NCI-H748 treated with DMSO at 0.1 percent for 48 hours (cell line): Measurements from ENCODE around the gene CMSS1.

Source experiments
- DNase-seq: peaks from one replicate; lab custom pipeline; 2025; lab: John Stamatoyannopoulos, UW

CMSS1 gene

DNA sequence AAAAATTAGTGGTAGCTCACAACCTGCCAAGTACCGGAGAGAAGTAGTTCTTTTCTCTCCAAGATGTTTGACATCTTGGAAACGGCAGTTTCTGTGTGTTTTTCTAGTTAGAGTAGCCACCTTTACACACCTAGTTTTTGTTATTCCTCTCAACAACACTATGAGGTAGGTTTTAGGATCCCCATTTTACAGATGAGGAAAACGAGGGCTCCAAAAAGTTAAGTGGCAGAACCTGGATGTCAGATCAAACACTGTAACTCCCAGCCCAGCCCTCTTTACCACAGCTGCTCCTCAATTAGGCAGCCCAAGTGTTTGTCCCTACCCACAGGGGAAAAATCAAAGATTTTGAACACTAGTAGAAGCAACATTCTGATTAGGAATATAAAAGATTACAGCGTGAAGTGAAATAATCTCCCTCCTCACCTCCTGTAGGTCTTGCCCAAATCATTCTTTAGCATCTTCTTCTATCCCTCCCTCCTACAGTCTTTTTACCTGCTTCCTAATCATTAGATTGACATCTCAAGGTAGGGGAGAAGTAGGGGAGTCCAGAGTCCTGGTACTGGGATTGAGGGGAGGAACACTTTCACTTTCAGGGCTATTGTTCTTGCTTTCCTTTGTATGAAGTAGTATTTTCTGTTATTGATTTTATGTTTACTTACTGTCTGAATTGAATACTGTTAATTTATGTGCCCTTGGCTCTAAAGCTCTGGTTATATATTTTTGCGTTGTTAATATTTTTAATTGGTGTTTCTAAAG is 142.6 kb downstream of the CMSS1 start:
- no peak for DNase-seq

DNA sequence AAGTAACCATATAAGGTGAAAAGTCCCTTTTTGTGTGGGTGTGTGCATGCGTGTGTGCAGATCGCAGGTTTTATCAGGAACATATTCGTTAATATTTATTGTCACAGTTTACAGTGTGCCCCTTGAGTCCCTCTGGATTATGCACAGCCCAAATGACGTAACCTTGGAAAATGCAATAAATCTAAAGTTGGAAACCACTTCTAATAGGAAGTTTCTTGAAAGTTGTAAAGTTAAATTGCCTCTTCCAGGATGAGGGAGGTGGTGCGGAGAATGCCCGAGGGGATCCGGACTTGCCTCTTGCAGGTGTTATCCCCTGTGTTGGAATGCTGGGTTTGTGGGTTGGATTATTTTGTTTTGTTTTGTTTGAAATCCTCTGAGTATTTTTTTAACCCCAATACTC is 143.3 kb downstream of the CMSS1 start:
- no peak for DNase-seq

DNA sequence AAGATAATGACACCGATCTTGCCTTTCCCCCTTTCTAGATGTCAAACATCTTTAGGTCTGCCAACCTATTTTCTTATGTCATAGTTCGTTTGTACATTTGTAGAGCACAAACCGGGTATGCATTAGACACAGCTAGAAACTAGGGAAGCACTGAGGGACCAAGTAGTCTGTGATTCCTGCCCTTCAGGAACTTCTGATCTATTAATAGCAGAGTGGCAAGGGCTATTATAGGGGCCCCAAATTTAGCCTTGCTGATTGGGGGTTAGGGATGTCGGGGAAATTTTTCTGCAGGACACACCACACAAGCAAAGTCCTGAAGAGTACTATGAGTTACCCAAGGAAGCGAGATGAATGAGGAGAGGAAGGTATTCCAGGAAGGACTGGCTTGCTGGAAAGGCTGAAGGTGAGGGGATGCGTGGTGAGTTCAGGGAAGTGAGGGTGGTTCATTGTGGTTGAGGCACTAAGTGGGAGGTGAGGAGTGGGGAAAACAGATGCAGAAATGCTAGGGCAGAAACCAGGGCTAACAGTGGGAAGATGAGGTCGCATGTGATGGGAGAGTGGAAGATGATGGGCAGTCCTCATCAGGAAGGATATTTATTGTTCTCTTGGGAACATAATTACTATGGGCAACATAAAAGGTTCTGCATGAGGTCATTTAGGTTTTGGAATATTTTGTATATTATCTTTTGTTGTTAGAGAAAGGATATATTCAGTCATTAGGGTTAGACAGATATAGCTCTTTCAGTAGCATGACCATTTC is 144.3 kb downstream of the CMSS1 start:
- no peak for DNase-seq

DNA sequence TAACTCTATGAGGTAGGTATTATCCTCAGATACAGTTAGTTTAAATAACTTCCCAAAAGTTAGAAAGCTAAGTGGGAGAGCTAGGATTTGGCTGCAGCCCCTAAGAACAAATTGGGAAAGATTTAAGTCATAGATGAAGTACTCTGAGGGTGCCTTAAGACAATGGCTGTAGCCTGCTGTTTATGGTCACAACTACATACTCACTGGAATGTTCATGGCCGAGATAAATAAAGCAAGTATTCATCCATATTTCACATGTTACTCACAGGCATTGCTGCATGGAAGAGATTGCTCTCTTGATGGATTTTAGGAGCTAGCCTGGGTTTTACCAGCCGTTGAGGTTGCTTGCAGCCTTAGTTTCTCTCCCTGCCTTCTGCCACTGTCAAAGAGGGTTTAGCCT is 145.0 kb downstream of the CMSS1 start:
- DNase-seq: no peak

DNA sequence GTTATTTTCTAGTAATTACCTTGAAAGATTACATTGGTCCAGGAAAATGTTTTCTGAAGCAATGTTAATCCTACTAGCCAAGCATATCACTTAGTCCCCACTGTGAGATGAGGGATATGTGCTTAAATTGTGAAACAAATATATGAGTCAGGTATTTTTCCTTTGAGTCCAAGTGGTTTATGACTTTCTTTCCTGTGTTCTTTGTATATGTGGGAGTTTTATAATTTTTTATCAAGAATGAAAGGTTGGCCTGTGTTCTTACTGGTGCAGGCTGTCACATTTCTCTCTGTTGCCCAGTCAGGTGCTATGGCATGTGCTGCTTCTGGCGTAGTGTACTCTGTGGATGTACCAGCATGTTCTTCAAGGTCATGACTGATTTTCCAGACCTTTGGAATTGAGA is 147.4 kb downstream of the CMSS1 start:
- no peak for DNase-seq

DNA sequence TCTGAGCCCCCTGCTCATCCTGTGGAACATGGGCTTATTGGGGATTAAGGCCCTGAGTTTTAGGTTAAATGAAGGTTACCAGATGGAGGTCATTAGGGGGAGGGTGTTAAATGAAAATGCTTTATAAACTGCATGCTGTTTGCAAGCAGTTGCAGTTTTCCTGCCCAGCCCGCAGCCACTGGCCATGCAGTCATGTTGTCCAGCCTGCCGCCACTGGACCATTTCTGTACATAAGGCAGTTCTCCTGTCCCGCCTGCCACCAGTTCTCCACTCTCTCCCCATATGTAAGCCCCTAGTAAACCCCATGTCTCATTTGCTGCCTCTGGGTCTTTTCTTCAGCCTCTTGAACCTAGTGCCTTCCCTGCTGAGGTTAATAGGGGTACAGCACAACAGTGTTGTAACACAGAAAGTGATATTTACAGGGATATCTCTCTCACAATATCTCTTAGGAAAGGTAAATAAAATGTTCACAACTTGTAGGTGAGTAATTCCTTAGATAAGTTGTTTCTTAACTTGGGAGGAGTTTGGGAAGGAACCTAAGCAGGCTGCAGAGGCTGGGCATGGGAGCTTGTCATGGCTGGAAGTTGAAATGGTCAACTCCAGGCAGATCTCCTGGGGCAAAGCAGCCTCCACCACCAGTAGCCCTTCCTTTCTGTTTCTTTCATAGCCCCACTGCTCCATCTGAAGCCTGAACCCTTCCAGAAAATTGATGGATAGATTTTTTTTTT is 148.2 kb downstream of the CMSS1 start:
- DNase-seq: no peak

DNA sequence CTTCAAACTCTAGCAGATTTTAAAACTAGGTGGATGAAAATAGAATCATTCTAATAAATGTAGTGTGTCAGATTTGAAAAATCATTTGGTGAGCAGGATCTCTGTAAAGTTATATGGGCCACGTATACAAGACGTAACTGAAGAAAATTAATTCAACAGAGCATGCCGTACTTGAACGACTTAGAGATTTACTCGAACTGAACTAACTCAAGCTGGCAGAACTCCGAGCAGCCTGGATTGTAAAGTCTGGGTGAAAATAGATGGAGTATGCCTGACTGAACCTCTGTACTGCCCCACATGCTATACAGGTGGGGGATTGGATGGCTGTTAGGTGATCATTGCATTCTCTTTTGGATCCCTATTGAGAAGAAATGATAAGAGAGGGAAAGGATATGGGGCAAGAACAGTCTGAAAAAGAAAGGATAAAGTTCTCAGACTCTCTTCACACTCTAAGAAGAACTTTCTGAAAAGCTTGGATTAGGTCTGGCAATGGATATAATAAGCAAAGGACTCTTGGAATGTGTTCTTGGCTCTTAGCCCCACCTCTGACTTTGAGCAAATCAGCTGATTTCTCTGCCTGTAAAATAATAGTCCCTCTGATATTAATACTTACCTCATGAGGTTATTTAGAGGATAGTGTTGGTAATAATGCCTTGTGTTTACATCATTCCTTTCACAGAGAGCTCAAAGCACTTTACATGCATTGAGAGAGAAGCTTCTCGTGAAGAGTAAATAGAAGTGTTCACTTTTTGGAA is 149.2 kb downstream of the CMSS1 start:
- no peak for DNase-seq

DNA sequence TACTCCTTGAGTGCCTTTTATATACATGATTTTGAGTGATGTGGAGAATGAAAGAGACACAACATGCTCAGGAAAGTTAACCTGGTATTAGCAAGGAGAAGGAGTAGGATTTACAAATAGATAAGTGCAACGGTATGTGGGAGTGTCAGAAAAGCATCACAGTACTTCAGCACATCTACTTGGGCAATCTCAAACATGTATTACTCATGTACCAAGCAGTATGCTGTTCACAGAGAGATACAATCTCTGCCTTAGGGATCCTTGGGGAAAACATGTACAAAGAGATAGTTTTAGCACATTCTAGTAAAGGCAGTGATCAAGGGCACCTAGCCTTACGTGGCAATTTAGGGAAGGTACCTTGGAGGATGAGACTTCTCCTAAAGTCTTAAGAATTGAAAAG is 150.1 kb downstream of the CMSS1 start:
- DNase-seq: no peak

DNA sequence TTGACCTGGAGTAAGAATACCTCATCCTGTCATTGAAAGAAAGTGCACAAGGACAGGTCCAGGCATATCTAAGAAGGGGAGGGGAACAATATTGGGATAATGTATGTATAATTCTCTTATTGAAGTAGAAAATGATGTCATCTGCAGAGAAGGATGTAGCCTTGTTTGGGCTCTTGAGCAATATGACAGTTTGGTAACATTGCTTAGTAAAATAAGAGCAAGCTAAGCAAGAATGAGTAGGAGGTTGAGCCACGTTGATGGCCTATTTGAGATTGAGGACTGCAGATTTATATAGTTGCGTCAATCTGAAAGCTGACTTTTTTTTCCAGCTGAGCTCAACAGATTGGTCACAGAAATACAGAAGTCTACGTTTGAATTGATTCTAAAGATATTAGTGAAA is 151.5 kb downstream of the CMSS1 start:
- no peak for DNase-seq

DNA sequence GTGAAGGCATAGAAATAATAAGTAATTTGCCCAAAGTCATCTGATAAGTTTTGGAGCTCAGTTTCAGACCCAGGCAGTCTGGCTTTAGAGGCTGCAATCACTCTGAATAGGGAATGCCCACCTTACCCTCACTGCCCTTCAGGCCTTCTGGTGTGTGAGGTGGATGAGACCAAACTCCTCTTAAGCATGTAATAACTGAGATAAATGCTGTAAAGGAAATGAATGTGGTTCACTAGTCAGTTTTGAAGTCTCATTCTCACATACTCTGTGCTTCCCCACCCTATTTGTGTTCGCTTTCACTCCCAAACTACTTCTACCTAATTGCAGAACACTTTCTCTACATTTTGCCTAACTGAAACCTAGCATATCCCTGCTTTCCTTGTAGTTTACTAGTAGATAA is 152.5 kb downstream of the CMSS1 start:
- no peak for DNase-seq

DNA sequence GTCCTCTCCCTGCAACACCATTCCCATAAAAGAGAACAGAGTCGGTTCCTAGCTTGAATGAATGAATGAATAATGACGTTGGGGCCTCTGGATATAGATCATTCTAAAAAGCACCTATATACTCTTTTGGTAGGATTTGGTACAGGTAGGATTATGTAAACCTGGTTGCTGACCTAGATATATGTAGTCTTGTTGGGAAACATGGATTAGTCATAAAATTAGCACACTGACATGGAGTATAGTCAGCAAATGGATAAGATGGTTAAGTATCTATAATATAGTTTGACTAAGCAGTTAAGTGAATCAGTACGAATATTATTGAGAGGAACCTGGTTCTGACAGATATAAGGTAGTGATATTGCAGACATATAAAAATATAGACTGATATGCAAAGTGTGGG is 154.1 kb downstream of the CMSS1 start:
- DNase-seq: no peak

DNA sequence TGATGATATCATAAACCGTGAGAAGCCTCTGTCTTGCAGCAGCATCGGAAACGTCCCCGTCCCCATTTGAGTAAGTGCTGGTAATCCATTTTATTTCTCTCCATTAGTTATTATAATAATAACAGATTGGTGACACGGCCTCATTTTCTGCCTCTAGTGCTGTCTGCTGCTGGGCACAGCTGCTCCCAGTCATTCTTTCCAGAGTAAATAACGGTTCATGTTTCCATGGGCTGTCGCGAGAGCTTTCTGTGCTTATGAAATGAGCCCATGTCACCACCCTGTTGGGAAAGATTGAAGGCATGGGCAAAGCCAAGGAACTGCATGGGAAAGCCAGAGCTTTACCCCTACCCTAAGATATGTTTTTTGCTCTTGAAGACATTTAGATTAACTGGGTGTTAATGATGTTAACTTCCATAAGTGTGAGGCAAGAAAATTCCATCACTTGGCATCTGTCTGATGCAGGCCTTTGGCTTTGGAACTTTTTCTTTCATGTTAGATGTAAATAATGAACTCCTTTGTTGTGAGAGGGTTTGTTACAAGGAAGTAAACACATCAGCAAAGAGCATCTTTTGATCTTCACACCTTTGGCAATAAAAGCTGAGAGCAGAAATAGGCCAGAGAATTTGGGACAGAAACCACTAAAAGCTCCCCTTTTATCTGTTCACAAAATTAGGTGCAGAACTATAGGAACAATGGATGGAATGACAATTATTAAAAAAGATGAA is 154.9 kb downstream of the CMSS1 start:
- no peak for DNase-seq

DNA sequence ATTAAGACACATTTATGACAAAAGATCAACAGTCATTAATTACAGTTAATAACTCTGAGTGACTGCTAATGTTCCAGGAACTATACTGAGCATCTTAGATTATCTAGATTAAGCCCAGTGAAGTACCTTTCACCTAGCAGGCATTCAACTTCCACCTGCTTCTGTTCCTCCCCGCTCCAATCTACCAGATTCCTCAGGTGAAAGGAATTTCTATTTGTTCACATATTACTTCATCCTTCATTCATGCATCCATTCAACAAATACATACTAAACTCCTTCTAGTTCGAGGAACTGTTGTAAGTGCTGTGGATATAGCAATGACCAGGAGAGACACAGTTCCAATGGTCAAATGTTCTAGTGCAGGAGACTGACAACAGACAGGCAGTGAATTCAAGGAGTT is 157.3 kb downstream of the CMSS1 start:
- no peak for DNase-seq

DNA sequence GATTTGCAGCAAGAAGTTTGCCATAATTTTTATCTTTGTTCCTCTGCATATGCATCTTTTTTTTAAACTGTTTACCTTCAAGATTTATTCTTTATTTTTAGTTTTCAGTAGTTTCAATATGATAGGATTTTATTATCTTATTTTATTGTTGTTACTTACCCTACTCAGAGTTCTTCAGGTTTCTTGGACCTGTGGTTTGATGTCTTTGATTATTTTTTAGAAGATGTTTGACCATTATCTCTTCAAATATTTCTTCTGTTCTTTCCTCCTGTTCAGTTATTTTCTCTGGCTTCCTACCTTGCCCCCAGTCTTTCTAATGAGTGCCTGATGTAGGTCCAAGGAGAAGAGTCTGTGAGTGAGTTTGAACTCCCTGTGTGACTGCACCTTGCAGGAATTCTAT is 158.9 kb downstream of the CMSS1 start:
- no peak for DNase-seq

DNA sequence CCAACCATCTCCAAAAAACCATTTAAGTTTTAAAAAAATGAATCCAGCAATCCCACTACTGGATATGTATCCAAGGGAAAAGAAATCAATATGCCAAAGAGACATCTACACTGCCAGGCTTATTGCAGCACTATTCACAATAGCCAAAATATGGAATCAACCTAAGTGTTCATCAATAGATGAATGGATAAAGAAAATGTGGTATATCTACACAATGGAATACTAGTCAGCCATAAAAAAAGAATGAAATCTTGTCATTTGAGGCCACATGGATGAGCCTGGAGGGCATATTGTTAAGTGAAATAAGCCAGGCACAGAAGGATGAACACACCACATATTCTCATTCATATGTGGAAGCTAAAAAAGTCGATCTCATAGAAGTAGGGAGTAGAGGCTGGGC is 160.6 kb downstream of the CMSS1 start:
- no peak for DNase-seq

DNA sequence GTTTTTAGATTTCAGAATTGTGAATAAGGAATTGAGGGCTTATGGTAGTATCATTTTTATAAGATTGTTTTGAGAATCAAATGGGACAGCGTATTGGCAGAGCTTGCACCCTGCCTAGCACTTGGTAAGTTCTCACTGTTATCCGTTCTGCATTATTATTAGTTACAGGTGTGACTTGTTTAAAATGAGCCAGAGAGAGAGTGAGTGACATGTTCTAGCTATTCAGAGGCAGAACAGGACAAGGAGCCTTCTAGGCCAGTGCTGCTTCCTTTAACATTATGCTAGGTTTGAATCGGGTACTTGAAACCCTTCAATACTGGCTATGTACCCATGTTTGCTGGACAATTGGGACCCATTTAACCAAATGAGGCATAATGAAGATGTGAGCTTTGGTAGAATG is 162.9 kb downstream of the CMSS1 start:
- no peak for DNase-seq

DNA sequence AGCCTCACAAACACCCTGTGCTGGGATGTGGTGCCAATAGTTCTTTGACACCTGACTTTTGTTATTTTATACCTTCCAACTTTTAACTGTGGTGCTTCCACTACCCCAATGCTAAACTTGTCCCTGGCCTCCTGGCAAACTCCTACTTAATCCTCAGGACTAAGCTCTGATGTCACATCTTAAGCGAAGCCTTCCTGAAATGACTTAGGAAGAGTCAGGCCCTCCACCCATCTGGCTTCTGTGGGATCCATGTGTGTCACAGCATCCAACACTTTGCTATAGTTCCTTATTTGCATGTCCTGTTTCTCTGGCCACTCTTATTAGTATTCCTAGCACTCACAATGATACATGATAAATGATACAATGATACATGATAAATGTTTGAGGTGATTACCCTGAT is 163.5 kb downstream of the CMSS1 start:
- no peak for DNase-seq

DNA sequence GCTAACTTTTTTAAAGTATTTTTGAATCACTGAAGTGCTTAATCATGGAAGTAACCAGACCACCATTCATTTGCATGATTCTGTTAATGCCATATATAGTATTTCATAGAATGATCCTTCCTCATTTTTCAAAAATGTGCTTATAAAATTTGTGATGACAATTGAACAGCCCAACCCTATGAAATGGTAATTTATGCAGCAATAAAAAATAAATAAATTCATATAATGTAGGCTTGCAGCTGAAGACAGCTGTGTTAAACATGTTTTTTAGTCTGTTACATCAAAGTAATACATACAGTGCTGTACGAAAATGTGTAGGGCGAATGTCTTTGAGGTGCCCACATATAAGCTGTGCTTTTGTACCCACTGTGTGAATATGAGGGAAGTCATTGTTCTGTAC is 165.0 kb downstream of the CMSS1 start:
- no peak for DNase-seq

DNA sequence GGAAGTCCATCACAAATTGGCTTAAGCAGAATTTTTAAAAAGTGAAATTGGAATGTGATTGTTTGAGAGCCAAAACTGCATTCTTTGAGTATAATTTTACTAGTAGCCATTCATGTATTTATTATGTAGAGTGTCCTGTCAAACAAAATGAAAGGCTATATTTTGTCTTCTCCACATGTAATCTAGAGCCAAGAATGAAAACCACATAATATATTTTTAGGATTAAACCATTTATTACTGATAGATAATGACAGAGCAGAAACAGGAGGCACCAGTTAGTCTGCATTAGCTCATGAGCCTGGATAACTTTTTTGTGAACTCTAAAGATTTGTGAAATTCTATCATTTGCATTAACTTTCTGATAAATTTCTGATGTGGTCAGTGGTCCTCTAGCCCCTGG is 166.5 kb downstream of the CMSS1 start:
- DNase-seq: no peak

DNA sequence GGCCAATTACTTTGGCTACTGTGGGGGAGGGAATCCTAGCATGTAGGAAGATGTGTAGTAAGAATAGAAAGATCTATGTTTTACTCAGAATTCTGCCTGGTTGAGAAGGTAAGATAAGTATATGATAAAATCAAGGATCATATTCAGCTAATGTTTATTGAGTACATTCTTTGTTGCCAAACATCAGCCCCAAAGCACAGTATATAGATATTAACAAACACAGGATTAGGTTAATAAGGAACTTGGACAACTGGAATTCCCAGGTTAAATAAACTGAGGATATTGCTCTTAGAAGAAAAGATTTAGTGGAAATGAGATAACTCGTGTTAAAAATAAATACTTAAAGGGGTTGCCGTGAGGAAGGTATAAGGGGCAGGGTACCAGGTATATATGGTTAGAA is 167.0 kb downstream of the CMSS1 start:
- DNase-seq: no peak

DNA sequence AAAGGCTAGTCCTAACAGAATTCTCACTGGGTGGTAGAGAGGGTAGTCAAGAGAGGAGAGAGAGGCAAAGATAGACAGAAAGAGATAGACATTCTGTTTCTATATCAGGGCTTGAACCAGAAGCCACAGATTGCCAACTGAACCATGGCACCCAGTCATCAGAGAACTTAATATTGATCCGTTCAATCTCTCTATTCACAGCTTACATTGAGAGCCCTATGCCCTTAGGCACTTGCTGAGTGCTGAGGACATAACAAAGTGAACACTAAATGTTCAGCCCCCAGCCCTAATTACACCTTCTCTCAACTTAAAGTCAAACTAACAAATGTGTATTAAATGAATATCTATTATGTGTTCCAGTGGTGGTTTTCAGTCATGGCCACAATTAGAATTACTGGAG is 172.5 kb downstream of the CMSS1 start:
- DNase-seq: no peak

DNA sequence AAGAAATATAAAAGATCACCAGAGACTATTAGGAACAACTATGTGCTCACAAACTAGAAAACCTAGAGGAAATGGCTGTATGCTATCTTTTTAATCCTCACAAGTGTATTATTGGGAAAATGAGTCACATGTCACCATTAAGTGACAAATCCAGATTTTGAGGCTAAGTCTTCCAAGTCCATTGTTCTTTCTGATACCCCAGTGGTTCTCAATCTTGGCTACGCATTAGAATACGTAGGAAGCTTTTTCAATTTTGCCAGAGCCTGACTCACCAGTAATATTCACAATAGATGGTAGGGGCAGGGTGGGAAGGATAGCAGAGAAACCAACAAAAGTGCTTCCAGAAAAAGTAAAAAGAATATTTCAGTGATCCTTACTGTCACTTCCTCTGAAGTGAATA is 179.6 kb downstream of the CMSS1 start:
- no peak for DNase-seq
